ENCODE data around the gene MRPS18A. TPM values are rescaled to one million over a fixed set of nuclear protein-coding genes. Genes with fewer than 3 reads are reported as not detected.
A peak's percentile ranks its signal among the peaks of the same experiment; 100 is the strongest.

Gene MRPS18A
- total and polyA plus RNA-seq, 2 of the 13 experiments (the other 11 are each of a cell fraction or from before 2014, with no cell fraction given), result 87.8 to 89.1 TPM

DNA sequence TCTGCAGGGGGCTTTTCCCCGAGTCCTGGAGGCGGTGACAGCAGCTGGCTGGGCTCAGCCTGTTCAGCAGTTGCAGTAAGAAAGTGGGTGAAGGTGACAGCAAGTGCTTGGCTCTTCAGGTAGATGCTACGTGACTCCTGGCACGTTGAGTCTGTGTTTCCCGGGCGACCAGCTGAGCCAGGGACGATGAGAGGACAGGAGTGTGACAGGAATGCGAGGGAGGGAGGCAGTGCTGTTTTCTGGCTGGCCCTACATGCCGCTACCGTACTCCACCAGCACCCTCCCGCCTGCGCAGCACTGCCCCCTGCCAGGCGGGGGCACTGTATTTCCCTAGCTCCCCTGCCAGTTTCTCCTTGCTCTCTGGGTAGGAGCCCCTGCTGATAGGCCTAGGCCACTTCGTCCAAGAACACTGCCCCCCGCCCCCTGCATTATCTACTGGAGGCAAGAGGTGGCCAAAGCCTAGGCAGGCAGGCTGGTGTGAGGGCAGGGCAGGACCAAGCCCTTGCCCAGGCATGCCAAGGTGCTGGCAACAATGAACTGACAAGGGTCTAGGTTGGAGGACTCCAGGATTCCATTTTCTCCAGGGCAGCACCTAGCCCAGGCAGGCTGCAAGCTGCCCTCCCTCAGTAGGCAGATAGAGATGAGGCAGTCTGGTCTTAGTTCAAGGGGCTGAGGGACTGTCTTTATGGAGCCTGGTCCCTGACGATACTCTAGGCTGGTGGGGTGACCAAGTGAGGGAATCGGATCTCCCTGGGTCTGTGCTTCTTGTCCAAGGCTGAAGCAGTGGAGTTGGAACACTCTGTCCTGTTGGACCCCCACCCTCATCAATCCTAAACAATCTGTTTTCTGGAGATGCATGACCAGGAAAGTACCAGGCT is 19.2 kb downstream of the MRPS18A start (continued):
- TF ChIP-seq ZNF710 (CRISPR knock-in tag; IDR thresholded peaks at IDR 0.05; ENCODE audit: borderline replicate concordance) (peak; percentile 99), STAT6 (CRISPR knock-in tag; IDR thresholded peaks at IDR 0.05; ENCODE audit: borderline replicate concordance) (no peak; the same call in 1 of the 2 replicates), SRSF4 (IDR thresholded peaks at IDR 0.05; ENCODE audit: low read depth, low read length, poor library complexity, severe bottlenecking) (no peak), NR1H2 (CRISPR knock-in tag; IDR thresholded peaks at IDR 0.05; ENCODE audit: borderline replicate concordance, low read depth) (0 out of 2 replicates have a peak, but pooled peaks have one; percentile 21), MED13 (CRISPR knock-in tag; IDR thresholded peaks at IDR 0.05) (no peak), ZBTB3 (CRISPR knock-in tag; IDR thresholded peaks at IDR 0.05; ENCODE audit: borderline replicate concordance, low read depth) (no peak), ZNF670 (CRISPR knock-in tag; IDR thresholded peaks at IDR 0.05; ENCODE audit: borderline replicate concordance) (no peak), ZNF121 (CRISPR knock-in tag; IDR thresholded peaks at IDR 0.05) (no peak), PAXIP1 (CRISPR knock-in tag; conservative IDR thresholded peaks at IDR 0.05) (peak; percentile 77), MXD3 (CRISPR knock-in tag; IDR thresholded peaks at IDR 0.05) (no peak; the same call in 1 of the 2 replicates), ZNF235 (CRISPR knock-in tag; IDR thresholded peaks at IDR 0.05; ENCODE audit: borderline replicate concordance) (no peak; the same call in 1 of the 2 replicates), ZSCAN29 (CRISPR knock-in tag; conservative IDR thresholded peaks at IDR 0.05) (peak; percentile 58; the same call in 1 of the 2 replicates), ZNF777 (CRISPR knock-in tag; IDR thresholded peaks at IDR 0.05) (no peak), ZFP36L2 (CRISPR knock-in tag; IDR thresholded peaks at IDR 0.05) (no peak), FOXK1 (CRISPR knock-in tag; IDR thresholded peaks at IDR 0.05; ENCODE audit: borderline replicate concordance, low read depth) (no peak)
- TF ChIP-seq, protein P1, sequence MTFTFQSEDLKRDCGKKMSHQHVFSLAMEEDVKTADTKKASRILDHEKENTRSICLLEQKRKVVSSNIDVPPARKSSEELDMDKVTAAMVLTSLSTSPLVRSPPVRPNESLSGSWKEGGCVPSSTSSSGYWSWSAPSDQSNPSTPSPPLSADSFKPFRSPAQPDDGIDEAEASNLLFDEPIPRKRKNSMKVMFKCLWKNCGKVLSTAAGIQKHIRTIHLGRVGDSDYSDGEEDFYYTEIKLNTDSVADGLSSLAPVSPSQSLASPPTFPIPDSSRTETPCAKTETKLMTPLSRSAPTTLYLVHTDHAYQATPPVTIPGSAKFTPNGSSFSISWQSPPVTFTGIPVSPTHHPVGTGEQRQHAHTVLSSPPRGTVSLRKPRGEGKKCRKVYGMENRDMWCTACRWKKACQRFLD (CRISPR knock-in tag; IDR thresholded peaks at IDR 0.05; ENCODE audit: borderline replicate concordance), result no peak

Measured in HepG2 (cell line).